Measurements from ENCODE around the gene NPAS2.

NPAS2 gene

GRCh38 chr2:100845141-100845991 is 25.4 kb downstream of the NPAS2 start:
- Histone ChIP-seq H3K4me1 (ENCODE audit: control insufficient read depth in 1 of 2, insufficient read depth in 2 of 2, low read length in 2 of 2) (no peaks in the 10 kb centered on the region), H3K27ac (ENCODE audit: low read depth, low read length) (no peak overlapping the region), H3K23ac (ENCODE audit: low read length) (no peak overlapping the region), H2AK5ac (ENCODE audit: low read length) (no peak overlapping the region), H4K12ac (ENCODE audit: low read depth, low read length) (no peak overlapping the region), H2BK120ac (ENCODE audit: insufficient read depth, low read length, poor library complexity) (no peak overlapping the region), H3K79me1 (ENCODE audit: low read length) (no peaks in the 10 kb centered on the region), H3K18ac (ENCODE audit: low read length) (no peak overlapping the region), H2BK5ac (ENCODE audit: low read depth, low read length, poor library complexity) (no peak overlapping the region), H2BK12ac (ENCODE audit: low read length) (no peak overlapping the region), H4K8ac (ENCODE audit: low read depth, low read length) (no peak overlapping the region), H3K9ac (ENCODE audit: low read length) (no peak overlapping the region), H3K9me3 (ENCODE audit: insufficient read depth, low read depth, low read length) (peaks cover 6% of the 10 kb centered on the region), H2AFZ (ENCODE audit: insufficient read depth, low read length, poor library complexity) (no peak overlapping the region), H3K4ac (ENCODE audit: low read depth, low read length) (no peak overlapping the region), H3K14ac (ENCODE audit: low read length) (no peak overlapping the region), H3K27me3 (ENCODE audit: insufficient read depth, low read length) (no peaks in the 10 kb centered on the region), H3K4me3 (ENCODE audit: low read depth, low read length) (no peak overlapping the region), H4K91ac (ENCODE audit: low read depth, low read length) (no peak overlapping the region), H3K36me3 (ENCODE audit: control insufficient read depth in 1 of 2, insufficient read depth in 2 of 2, low read length in 2 of 2) (no peaks in the 10 kb centered on the region), H3K79me2 (ENCODE audit: control insufficient read depth, insufficient read depth, low read length, poor library complexity) (no peaks in the 10 kb centered on the region), H3K4me2 (ENCODE audit: low read length) (no peak overlapping the region)
- DNase-seq: no peak
- no CpG with 5 or more reads among the region's 5 CpGs for WGBS (ENCODE audit: extremely low coverage, insufficient coverage, insufficient read length)

DNA sequence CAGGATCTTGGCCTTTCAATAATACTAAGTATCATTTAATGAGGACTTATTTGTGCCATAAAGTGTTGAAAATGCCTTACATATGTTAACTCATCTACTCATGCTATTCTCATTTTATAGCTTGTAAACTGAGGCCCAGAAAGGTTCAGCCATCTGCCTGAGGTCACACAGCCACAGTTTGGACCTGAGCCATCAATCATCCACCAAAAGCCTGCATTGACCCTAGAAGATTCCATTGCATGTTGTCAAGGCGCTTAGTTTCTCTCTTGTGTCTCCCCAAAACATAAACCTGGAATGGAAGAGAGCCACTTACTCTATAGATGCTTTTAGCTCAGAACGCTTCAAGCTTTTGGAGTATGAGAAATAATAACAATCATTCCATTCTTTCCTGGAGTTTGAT is 26.8 kb downstream of the NPAS2 start:
- H3K23ac ChIP-seq (ENCODE audit: low read length): no peak overlapping the region
- no peak overlapping the region for H4K91ac ChIP-seq (ENCODE audit: low read depth, low read length)
- H3K9ac ChIP-seq (ENCODE audit: low read length): no peak overlapping the region
- H3K79me2 ChIP-seq (ENCODE audit: control insufficient read depth, insufficient read depth, low read length, poor library complexity): no peaks in the 10 kb centered on the region
- no peak overlapping the region for H3K4ac ChIP-seq (ENCODE audit: low read depth, low read length)
- H3K14ac ChIP-seq (ENCODE audit: low read length): no peak overlapping the region
- H3K4me3 ChIP-seq (ENCODE audit: low read depth, low read length): no peak overlapping the region
- H2AK5ac ChIP-seq (ENCODE audit: low read length): no peak overlapping the region
- no peak overlapping the region for H4K12ac ChIP-seq (ENCODE audit: low read depth, low read length)
- peaks cover 6% of the 10 kb centered on the region for H3K9me3 ChIP-seq (ENCODE audit: insufficient read depth, low read depth, low read length)
- no peaks in the 10 kb centered on the region for H3K79me1 ChIP-seq (ENCODE audit: low read length)
- WGBS (ENCODE audit: extremely low coverage, insufficient coverage, insufficient read length): no CpG with 5 or more reads among the region's 2 CpGs
- H3K27ac ChIP-seq (ENCODE audit: low read depth, low read length): no peak overlapping the region
- H2BK120ac ChIP-seq (ENCODE audit: insufficient read depth, low read length, poor library complexity): no peak overlapping the region
- H3K4me2 ChIP-seq (ENCODE audit: low read length): no peak overlapping the region
- no peak overlapping the region for H3K18ac ChIP-seq (ENCODE audit: low read length)
- no peaks in the 10 kb centered on the region for H3K36me3 ChIP-seq (ENCODE audit: control insufficient read depth in 1 of 2, insufficient read depth in 2 of 2, low read length in 2 of 2)
- no peaks in the 10 kb centered on the region for H3K27me3 ChIP-seq (ENCODE audit: insufficient read depth, low read length)
- no peak for DNase-seq
- H4K8ac ChIP-seq (ENCODE audit: low read depth, low read length): no peak overlapping the region
- H3K4me1 ChIP-seq (ENCODE audit: control insufficient read depth in 1 of 2, insufficient read depth in 2 of 2, low read length in 2 of 2): no peaks in the 10 kb centered on the region
- no peak overlapping the region for H2BK12ac ChIP-seq (ENCODE audit: low read length)
- no peak overlapping the region for H2BK5ac ChIP-seq (ENCODE audit: low read depth, low read length, poor library complexity)
- H2AFZ ChIP-seq (ENCODE audit: insufficient read depth, low read length, poor library complexity): no peak overlapping the region

DNA sequence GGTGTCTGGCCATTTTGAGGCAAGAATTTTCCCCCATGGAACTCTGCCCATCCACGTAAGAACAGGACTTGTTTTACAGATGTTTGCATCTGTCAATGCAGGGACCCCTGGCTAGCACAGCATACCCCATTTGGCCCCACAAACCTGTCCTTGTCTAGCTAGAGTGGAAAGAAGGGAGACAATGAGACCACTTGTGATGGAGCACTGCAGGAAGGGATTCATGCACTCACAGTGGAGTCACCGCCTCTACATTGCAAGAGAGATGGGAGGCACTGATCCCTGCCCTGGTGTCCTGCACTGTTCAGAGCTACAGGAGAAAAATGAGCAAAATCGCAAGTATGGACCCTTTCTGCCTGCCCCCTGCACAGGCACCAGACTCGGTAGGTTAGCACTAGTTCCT is 32.5 kb downstream of the NPAS2 start:
- H3K4ac ChIP-seq (ENCODE audit: low read depth, low read length): no peak overlapping the region
- no peak overlapping the region for H2BK5ac ChIP-seq (ENCODE audit: low read depth, low read length, poor library complexity)
- no peak overlapping the region for H2BK12ac ChIP-seq (ENCODE audit: low read length)
- no peak overlapping the region for H4K12ac ChIP-seq (ENCODE audit: low read depth, low read length)
- H3K9me3 ChIP-seq (ENCODE audit: insufficient read depth, low read depth, low read length): no peaks in the 10 kb centered on the region
- H3K4me1 ChIP-seq (ENCODE audit: control insufficient read depth in 1 of 2, insufficient read depth in 2 of 2, low read length in 2 of 2): no peaks in the 10 kb centered on the region
- no peak overlapping the region for H2AFZ ChIP-seq (ENCODE audit: insufficient read depth, low read length, poor library complexity)
- H3K27me3 ChIP-seq (ENCODE audit: insufficient read depth, low read length): no peaks in the 10 kb centered on the region
- H2AK5ac ChIP-seq (ENCODE audit: low read length): no peak overlapping the region
- no peak overlapping the region for H3K4me2 ChIP-seq (ENCODE audit: low read length)
- no peak overlapping the region for H3K9ac ChIP-seq (ENCODE audit: low read length)
- no peak for DNase-seq
- no peak overlapping the region for H3K27ac ChIP-seq (ENCODE audit: low read depth, low read length)
- no peak overlapping the region for H3K23ac ChIP-seq (ENCODE audit: low read length)
- no peaks in the 10 kb centered on the region for H3K36me3 ChIP-seq (ENCODE audit: control insufficient read depth in 1 of 2, insufficient read depth in 2 of 2, low read length in 2 of 2)
- H3K79me2 ChIP-seq (ENCODE audit: control insufficient read depth, insufficient read depth, low read length, poor library complexity): no peaks in the 10 kb centered on the region
- no peaks in the 10 kb centered on the region for H3K79me1 ChIP-seq (ENCODE audit: low read length)
- no peak overlapping the region for H3K18ac ChIP-seq (ENCODE audit: low read length)
- H3K14ac ChIP-seq (ENCODE audit: low read length): no peak overlapping the region
- H2BK120ac ChIP-seq (ENCODE audit: insufficient read depth, low read length, poor library complexity): no peak overlapping the region
- H4K91ac ChIP-seq (ENCODE audit: low read depth, low read length): no peak overlapping the region
- H4K8ac ChIP-seq (ENCODE audit: low read depth, low read length): no peak overlapping the region
- no CpG with 5 or more reads among the region's 4 CpGs for WGBS (ENCODE audit: extremely low coverage, insufficient coverage, insufficient read length)
- no peak overlapping the region for H3K4me3 ChIP-seq (ENCODE audit: low read depth, low read length)

DNA sequence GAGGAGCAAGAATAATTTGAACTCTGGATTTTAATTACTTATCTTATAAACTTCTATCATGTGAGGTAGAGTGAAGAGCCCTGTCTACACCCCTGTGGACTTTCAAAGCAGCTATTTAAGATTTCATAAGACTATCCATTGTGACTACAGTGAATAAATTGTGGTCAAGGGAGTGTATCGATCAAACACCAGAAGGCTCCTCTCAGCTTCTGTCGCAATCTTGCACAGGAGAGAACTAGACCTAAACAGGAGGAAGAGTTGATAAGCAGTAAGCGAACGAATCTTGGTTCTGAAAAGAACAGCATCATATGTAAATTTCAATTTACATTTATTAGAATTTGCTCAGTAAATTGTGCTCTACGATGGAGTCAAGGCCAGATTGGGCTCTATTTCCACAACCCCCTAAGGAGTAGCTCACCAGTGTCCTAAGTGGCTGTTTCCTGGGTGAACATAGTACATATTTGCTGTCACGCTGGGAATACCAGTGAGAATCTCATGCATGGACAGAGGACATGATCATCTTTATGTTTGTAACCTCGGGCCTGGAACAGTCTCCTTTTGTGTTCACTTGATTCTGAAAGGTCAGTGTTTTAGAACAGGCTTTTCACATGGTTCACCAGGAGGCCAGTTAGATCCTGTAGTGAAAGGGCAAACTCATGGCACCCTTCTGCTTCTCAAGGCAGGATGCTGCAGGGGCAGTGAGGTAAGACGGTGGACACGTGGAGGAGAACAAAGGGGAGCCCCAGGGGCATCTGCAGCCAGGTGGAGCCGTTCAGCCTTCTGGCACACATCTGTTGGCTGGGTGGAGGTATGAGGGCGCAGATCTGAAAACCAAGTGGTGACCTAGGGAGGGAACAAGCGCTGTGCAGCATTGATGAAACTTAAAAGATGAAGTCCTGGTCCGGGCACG is 33.3 kb downstream of the NPAS2 start:
- Histone ChIP-seq H3K18ac (ENCODE audit: low read length) (no peak overlapping the region), H3K4me3 (ENCODE audit: low read depth, low read length) (no peak overlapping the region), H3K14ac (ENCODE audit: low read length) (no peak overlapping the region), H2BK12ac (ENCODE audit: low read length) (no peak overlapping the region), H3K27ac (ENCODE audit: low read depth, low read length) (no peak overlapping the region), H3K79me1 (ENCODE audit: low read length) (no peaks in the 10 kb centered on the region), H2AFZ (ENCODE audit: insufficient read depth, low read length, poor library complexity) (no peak overlapping the region), H3K36me3 (ENCODE audit: control insufficient read depth in 1 of 2, insufficient read depth in 2 of 2, low read length in 2 of 2) (no peaks in the 10 kb centered on the region), H3K4ac (ENCODE audit: low read depth, low read length) (no peak overlapping the region), H3K9me3 (ENCODE audit: insufficient read depth, low read depth, low read length) (no peaks in the 10 kb centered on the region), H4K8ac (ENCODE audit: low read depth, low read length) (no peak overlapping the region), H3K4me1 (ENCODE audit: control insufficient read depth in 1 of 2, insufficient read depth in 2 of 2, low read length in 2 of 2) (no peaks in the 10 kb centered on the region), H3K4me2 (ENCODE audit: low read length) (no peak overlapping the region), H4K12ac (ENCODE audit: low read depth, low read length) (no peak overlapping the region), H3K9ac (ENCODE audit: low read length) (no peak overlapping the region), H2BK5ac (ENCODE audit: low read depth, low read length, poor library complexity) (no peak overlapping the region), H3K27me3 (ENCODE audit: insufficient read depth, low read length) (no peaks in the 10 kb centered on the region), H4K91ac (ENCODE audit: low read depth, low read length) (no peak overlapping the region), H2AK5ac (ENCODE audit: low read length) (no peak overlapping the region), H3K23ac (ENCODE audit: low read length) (no peak overlapping the region), H2BK120ac (ENCODE audit: insufficient read depth, low read length, poor library complexity) (no peak overlapping the region), H3K79me2 (ENCODE audit: control insufficient read depth, insufficient read depth, low read length, poor library complexity) (no peaks in the 10 kb centered on the region)
- no CpG with 5 or more reads among the region's 14 CpGs for WGBS (ENCODE audit: extremely low coverage, insufficient coverage, insufficient read length)
- no peak for DNase-seq
